CD1c-positive myeloid dendritic cell (primary cell): ENCODE measurements around the gene SMAD7.

Experiments used
- DNase-seq: peaks from one replicate; pipeline ENCODE4 v3.0.0-alpha.2; 2016; ENCODE audit errors: extremely low spot score

The SMAD7 gene

GRCh38 chr18:48929941-48930713, 20.6 kb downstream of the SMAD7 start:
- DNase-seq: no peak

- DNase-seq: no peak
Observed at GRCh38 chr18:48929212-48929612, 21.6 kb downstream of the SMAD7 start.

GRCh38 chr18:48928787-48929186, 22.0 kb downstream of the SMAD7 start:
- DNase-seq: peak; percentile 47

GRCh38 chr18:48927286-48928080, 23.3 kb downstream of the SMAD7 start:
- no peak for DNase-seq

GRCh38 chr18:48926420-48926857, 24.3 kb downstream of the SMAD7 start:
- no peak for DNase-seq

GRCh38 chr18:48925491-48925780, 25.3 kb downstream of the SMAD7 start:
- DNase-seq: no peak

- DNase-seq: peak; percentile 58
Observed at GRCh38 chr18:48924630-48925490, 25.9 kb downstream of the SMAD7 start.

- DNase-seq: no peak
Observed at GRCh38 chr18:48923746-48924629, 26.8 kb downstream of the SMAD7 start.

- peak; percentile 47 for DNase-seq
Observed at GRCh38 chr18:48922801-48923730, 27.7 kb downstream of the SMAD7 start.

- no peak for DNase-seq
Observed at GRCh38 chr18:48922226-48922800, 28.5 kb downstream of the SMAD7 start.

- DNase-seq: no peak
Observed at GRCh38 chr18:48921305-48922225, 29.2 kb downstream of the SMAD7 start.

- no peak for DNase-seq
Observed at GRCh38 chr18:48920408-48921038, 30.2 kb downstream of the SMAD7 start.

- DNase-seq: no peak
Observed at GRCh38 chr18:48919547-48919946, 31.2 kb downstream of the SMAD7 start.

GRCh38 chr18:48918660-48919456, 31.9 kb downstream of the SMAD7 start:
- DNase-seq: no peak

GRCh38 chr18:48917579-48918517, 32.9 kb downstream of the SMAD7 start:
- peak; percentile 54 for DNase-seq
